OCI-LY7 (cell line): ENCODE results near the gene FOSB. TPM values are rescaled to one million over a fixed set of nuclear protein-coding genes. Genes with fewer than 3 reads are reported as not detected.
A peak's percentile ranks its signal among the peaks of the same experiment; 100 is the strongest.

Source experiments
- BruUV-seq: library from RNA; stranded (reverse); fragments of 400-500 nt; replicated peaks from 2 replicates; lab custom pipeline; 2021; lab: Mats Ljungman, UMichigan
- CTCF ChIA-PET: fragments of 300-600 bp; sonication (Branson Sonifier 250); formaldehyde crosslinking; loops from one replicate; lab custom pipeline; 2022; ENCODE audit warnings: antibody characterized with exemption; ENCODE audit not compliant: unreplicated experiment; lab: Charles Lee
- POLR2A ChIA-PET: fragments of 300-600 bp; sonication (Branson Sonifier 250); formaldehyde crosslinking; loops from one replicate; lab custom pipeline; 2022; ENCODE audit warnings: antibody characterized with exemption; lab: Charles Lee
- DNase-seq: peaks from one replicate; pipeline ENCODE4 v3.0.0-alpha.2; 2015; ENCODE audit warnings: low spot score
- H2AFZ ChIP-seq: fragments of 200-600 bp; sonication (generic), shearing (Covaris generic); 2 replicates; pipeline ENCODE4 v1.6.1; 2014; ENCODE audit warnings: mild to moderate bottlenecking, antibody characterized with exemption, low read length, moderate library complexity
- H3K27ac ChIP-seq: fragments of 200-600 bp; sonication (generic); 2 replicates; pipeline ENCODE4 v1.5.1; 2014; ENCODE audit warnings: mixed run types, low read depth, mild to moderate bottlenecking, moderate library complexity, low read length, inconsistent platforms; ENCODE audit not compliant: poor library complexity, severe bottlenecking
- H3K36me3 ChIP-seq: fragments of 200-600 bp; sonication (generic); 2 replicates; pipeline ENCODE4 v1.6.1; 2014; ENCODE audit warnings: mild to moderate bottlenecking, antibody characterized with exemption, low read length, moderate library complexity, mixed read lengths; ENCODE audit not compliant: insufficient read depth
- H3K4me1 ChIP-seq: fragments of 200-600 bp; sonication (generic); 2 replicates; pipeline ENCODE4 v1.5.1; 2014; ENCODE audit warnings: mild to moderate bottlenecking, low read length; ENCODE audit not compliant: insufficient read depth, poor library complexity, severe bottlenecking
- H3K4me2 ChIP-seq: fragments of 200-600 bp; sonication (generic); 2 replicates; pipeline ENCODE4 v1.6.1; 2014; ENCODE audit warnings: mild to moderate bottlenecking, low read length
- H3K4me3 ChIP-seq: fragments of 200-600 bp; sonication (generic); 2 replicates; pipeline ENCODE4 v1.5.1; 2014; ENCODE audit warnings: mild to moderate bottlenecking, low read depth, low read length; ENCODE audit not compliant: poor library complexity, severe bottlenecking
- H3K79me2 ChIP-seq: fragments of 200-600 bp; sonication (generic); 2 replicates; pipeline ENCODE4 v1.6.1; 2016; ENCODE audit warnings: low read depth, mild to moderate bottlenecking, low read length, moderate library complexity, mixed read lengths; ENCODE audit not compliant: insufficient read depth
- H3K9me2 ChIP-seq: fragments of 200-600 bp; sonication (generic); 2 replicates; pipeline ENCODE4 v1.6.1; 2016; ENCODE audit warnings: mild to moderate bottlenecking, low read length, mixed read lengths; ENCODE audit not compliant: insufficient read depth
- H3K9me3 ChIP-seq: fragments of 200-600 bp; sonication (generic); 2 replicates; pipeline ENCODE4 v1.6.1; 2014; ENCODE audit warnings: mild to moderate bottlenecking, mixed run types, low read length, mixed read lengths
- H4K20me1 ChIP-seq: fragments of 200-600 bp; sonication (generic); 2 replicates; pipeline ENCODE4 v1.6.1; 2014; ENCODE audit warnings: mild to moderate bottlenecking, antibody characterized with exemption, low read length, moderate library complexity, mixed read lengths; ENCODE audit not compliant: insufficient read depth
- EZH2phosphoT487 ChIP-seq: fragments of 200-600 bp; sonication (generic); IDR thresholded peaks from 2 replicates; pipeline ENCODE4 v1.6.1; 2018; ENCODE audit warnings: low read depth, borderline replicate concordance, mild to moderate bottlenecking, mixed run types, antibody characterized with exemption, low read length, moderate library complexity, mixed read lengths
- intact Hi-C: fragments of 100-400 bp; cut with micrococcal nuclease; formaldehyde crosslinking; loops from one replicate; pipeline ENCODE4 v1.10.0; 2022; ENCODE audit not compliant: unreplicated experiment
- total RNA-seq, 2 experiments: library from RNA; depleted of rRNA in 1 of 2; stranded (reverse); fragments of >200 nt in 1 of 2; shearing (Covaris generic) in 1 of 2; gene quantifications; 2 replicates each; pipeline ENCODE4 v1.2.3, GENCODE V29; 2014 to 2022
- TF ChIP-seq, protein P1 (sequence below): fragments of 200-600 bp; sonication (generic); conservative IDR thresholded peaks from 2 replicates; pipeline ENCODE4 v1.5.1; 2014; ENCODE audit warnings: mild to moderate bottlenecking, antibody characterized with exemption, low read length, moderate library complexity, mixed read lengths

The FOSB gene
- total RNA-seq, 2 experiments from 2014 or later = 2.3 to 2.4 TPM

DNA sequence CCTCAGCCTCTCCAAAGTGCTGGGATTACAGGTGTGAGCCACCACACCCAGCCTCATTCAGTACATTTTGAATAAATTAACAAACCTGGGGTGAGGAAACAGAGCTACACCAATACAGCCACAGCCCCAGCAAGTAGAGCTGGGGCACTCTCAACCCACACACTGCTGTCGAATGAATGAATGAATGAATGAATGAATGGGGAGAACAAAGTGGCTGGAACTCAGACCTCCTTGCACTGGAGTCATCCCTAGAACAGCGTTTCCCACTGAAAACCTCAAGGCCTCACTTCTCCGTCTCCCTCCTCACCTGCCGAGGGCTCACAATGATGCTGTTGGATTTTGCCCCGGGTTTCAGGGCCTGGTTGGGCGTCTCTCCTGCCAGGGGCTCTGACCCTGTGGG is 46.9 kb upstream of the FOSB start:
- peaks cover 66% of the 10 kb centered on the region for H3K4me1 ChIP-seq
- H3K79me2 ChIP-seq = peaks cover 11% of the 10 kb centered on the region; the same call in 1 of the 2 replicates
- H3K36me3 ChIP-seq = peaks cover 38% of the 10 kb centered on the region
- no peak overlapping the region for H3K4me3 ChIP-seq
- peak overlapping the region; percentile 79 for H3K27ac ChIP-seq
- no peak overlapping the region for H2AFZ ChIP-seq
- DNase-seq = no peak
- ChIA-PET POLR2A (no interaction called here), CTCF (no interaction called here)
- TF ChIP-seq, protein P1, sequence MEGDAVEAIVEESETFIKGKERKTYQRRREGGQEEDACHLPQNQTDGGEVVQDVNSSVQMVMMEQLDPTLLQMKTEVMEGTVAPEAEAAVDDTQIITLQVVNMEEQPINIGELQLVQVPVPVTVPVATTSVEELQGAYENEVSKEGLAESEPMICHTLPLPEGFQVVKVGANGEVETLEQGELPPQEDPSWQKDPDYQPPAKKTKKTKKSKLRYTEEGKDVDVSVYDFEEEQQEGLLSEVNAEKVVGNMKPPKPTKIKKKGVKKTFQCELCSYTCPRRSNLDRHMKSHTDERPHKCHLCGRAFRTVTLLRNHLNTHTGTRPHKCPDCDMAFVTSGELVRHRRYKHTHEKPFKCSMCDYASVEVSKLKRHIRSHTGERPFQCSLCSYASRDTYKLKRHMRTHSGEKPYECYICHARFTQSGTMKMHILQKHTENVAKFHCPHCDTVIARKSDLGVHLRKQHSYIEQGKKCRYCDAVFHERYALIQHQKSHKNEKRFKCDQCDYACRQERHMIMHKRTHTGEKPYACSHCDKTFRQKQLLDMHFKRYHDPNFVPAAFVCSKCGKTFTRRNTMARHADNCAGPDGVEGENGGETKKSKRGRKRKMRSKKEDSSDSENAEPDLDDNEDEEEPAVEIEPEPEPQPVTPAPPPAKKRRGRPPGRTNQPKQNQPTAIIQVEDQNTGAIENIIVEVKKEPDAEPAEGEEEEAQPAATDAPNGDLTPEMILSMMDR = no peak
- TF ChIP-seq EZH2phosphoT487 = no peak
- H3K9me2 ChIP-seq = no peaks in the 10 kb centered on the region
- no peaks in the 10 kb centered on the region for H4K20me1 ChIP-seq
- no peaks in the 10 kb centered on the region for H3K9me3 ChIP-seq
- intact Hi-C loops = loop anchor here (10.0 kb wide), 1 partner anchor 224 kb away; no protein-coding TSS in a partner anchor
- peak overlapping the region; percentile 81 for H3K4me2 ChIP-seq
- no TSS peak for BruUV-seq

DNA sequence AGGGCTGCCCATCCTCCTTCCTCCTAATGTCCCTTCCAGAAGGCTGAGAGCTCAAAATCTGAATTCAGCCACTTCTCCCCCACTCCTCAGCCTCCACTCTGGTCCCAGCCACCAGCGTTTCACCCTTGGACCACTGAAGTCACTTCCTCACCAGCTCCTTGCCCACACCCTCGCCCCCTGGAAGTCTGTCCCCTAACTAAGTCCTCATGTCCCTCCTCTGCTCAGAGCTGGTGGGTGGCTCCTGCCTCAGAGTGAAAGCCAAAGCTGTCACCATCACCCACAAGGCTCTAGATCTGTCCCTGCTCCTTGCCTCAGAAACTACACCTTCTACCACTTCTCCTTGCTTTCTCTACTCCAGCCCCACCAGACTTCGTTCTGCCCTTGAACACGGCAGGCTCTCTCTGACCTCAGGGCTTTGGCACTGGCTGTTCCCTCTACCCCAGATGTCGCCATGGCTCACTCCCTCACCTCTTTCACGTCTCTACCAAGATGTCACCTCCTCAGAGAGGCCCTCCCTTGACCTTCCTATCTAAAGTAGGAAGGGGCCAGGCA is 45.8 kb upstream of the FOSB start:
- ChIA-PET POLR2A (no interaction called here), CTCF (no interaction called here)
- intact Hi-C loops = loop anchor here (10.0 kb wide), 1 partner anchor 223 kb away; no protein-coding TSS in a partner anchor
- H3K27ac ChIP-seq = peak overlapping the region; percentile 1
- no TSS peak for BruUV-seq
- no peak for TF ChIP-seq EZH2phosphoT487
- TF ChIP-seq, protein P1 = no peak
- H3K4me2 ChIP-seq = peak overlapping the region; percentile 22
- no peak overlapping the region for H3K4me3 ChIP-seq
- no peak overlapping the region for H2AFZ ChIP-seq
- H3K79me2 ChIP-seq = peaks cover 11% of the 10 kb centered on the region; the same call in 1 of the 2 replicates
- H4K20me1 ChIP-seq = no peaks in the 10 kb centered on the region
- no peak for DNase-seq
- no peaks in the 10 kb centered on the region for H3K9me2 ChIP-seq
- H3K36me3 ChIP-seq = peaks cover 26% of the 10 kb centered on the region
- no peaks in the 10 kb centered on the region for H3K9me3 ChIP-seq
- peaks cover 72% of the 10 kb centered on the region for H3K4me1 ChIP-seq

DNA sequence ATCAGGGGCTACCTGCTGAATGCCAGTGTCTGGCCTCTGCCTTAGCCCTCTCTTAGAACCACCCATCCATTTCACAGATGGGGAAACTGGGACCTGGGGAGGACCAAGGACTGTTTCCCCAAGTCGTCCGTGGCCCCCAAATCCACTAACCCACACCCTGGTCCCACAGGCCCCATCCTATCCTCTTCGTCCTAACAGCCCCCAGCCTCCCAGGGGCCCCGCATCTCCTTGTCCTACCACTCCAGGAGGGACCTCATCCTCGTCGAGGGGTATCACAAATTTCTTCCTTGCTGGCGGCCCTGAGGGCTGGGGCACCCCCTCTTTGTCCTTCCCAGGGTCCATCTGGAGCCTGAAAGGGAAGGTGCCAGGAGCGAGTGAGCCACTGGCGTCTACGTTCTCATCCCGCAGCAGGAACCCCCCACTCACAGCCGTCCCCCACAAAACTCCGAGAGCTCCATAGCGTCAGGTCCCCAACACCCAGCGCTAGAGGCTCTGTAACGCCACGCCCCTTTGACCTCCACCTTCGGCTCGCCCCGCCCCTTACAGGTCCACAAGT is 44.7 kb upstream of the FOSB start:
- peaks cover 16% of the 10 kb centered on the region; the same call in 1 of the 2 replicates for H3K36me3 ChIP-seq
- H3K4me3 ChIP-seq = peak overlapping the region; percentile 82
- H2AFZ ChIP-seq = peak overlapping the region; percentile 87; the same call in 1 of the 2 replicates
- H3K27ac ChIP-seq = peak overlapping the region; percentile 79
- peaks cover 11% of the 10 kb centered on the region; the same call in 1 of the 2 replicates for H3K79me2 ChIP-seq
- H3K9me3 ChIP-seq = no peaks in the 10 kb centered on the region
- BruUV-seq = TSS peak; percentile 70
- peaks cover 75% of the 10 kb centered on the region for H3K4me1 ChIP-seq
- TF ChIP-seq EZH2phosphoT487 = no peak
- TF ChIP-seq, protein P1 = no peak
- DNase-seq = no peak
- ChIA-PET CTCF (no interaction called here), POLR2A (no interaction called here)
- intact Hi-C loops = loop anchor here (10.0 kb wide), 1 partner anchor 222 kb away; no protein-coding TSS in a partner anchor
- H3K9me2 ChIP-seq = no peaks in the 10 kb centered on the region
- H4K20me1 ChIP-seq = no peaks in the 10 kb centered on the region
- H3K4me2 ChIP-seq = peak overlapping the region; percentile 97
